Transverse colon (tissue), 4 donors: Measurements from ENCODE around the gene SFXN5. TPM values are rescaled to one million over a fixed set of nuclear protein-coding genes. Genes with fewer than 3 reads are reported as not detected.

Source experiments
- DNase-seq: peaks from one replicate; pipeline ENCODE4 v3.0.0-alpha.2; 2019
- H3K27ac ChIP-seq, 4 donors: fragments of 200-600 bp; sonication (generic); 2 replicates each; pipeline ENCODE4 v1.5.1; 2016 to 2018; ENCODE audit warnings: inconsistent platforms in 4 of 4
- H3K27me3 ChIP-seq: fragments of 200-600 bp; sonication (generic); 2 replicates; pipeline ENCODE4 v1.5.1; 2017; ENCODE audit warnings: inconsistent platforms
- H3K36me3 ChIP-seq, 4 donors: fragments of 200-600 bp; sonication (generic); 2 replicates each; pipeline ENCODE4 v1.5.1; 2017 to 2019; ENCODE audit warnings: inconsistent platforms in 4 of 4
- H3K4me1 ChIP-seq, 4 donors: fragments of 200-600 bp; sonication (generic); 2 replicates each; pipeline ENCODE4 v1.5.1; 2017 to 2020; ENCODE audit warnings: inconsistent platforms in 4 of 4
- H3K4me3 ChIP-seq, 4 donors: fragments of 200-600 bp; sonication (generic); 1 replicate in 1 of 4; 2 replicates in 3 of 4; pipeline versions ENCODE4 v1.5.1 to v1.6.1; 2017 to 2019; ENCODE audit warnings: inconsistent platforms in 4 of 4
- H3K9me3 ChIP-seq, 2 donors: fragments of 200-600 bp; sonication (generic); 2 replicates each; pipeline ENCODE4 v1.5.1; 2017 to 2019; ENCODE audit warnings: inconsistent platforms in 2 of 2
- EP300 ChIP-seq: sonication (generic); formaldehyde crosslinking; IDR thresholded peaks from one replicate; pipeline ENCODE4 v1.6.1; 2017; ENCODE audit warnings: antibody characterized with exemption, low read depth
- POLR2A ChIP-seq: fragments of 450-650 bp; IDR thresholded peaks from one replicate; pipeline ENCODE4 v1.6.1; 2016; ENCODE audit warnings: antibody characterized with exemption, mild to moderate bottlenecking, moderate library complexity
- POLR2AphosphoS5 ChIP-seq, 3 donors: sonication (generic); formaldehyde crosslinking; IDR thresholded peaks; one replicate each; pipeline ENCODE4 v1.6.1; 2016; ENCODE audit warnings: antibody characterized with exemption in 3 of 3
- WGBS, 2 donors: methylation state at CpG; one replicate each; pipeline ENCODE4 v1.1.5; 2018; ENCODE audit warnings: low coverage in 1 of 2; 5-methylcytosine and 5-hydroxymethylcytosine counted together
- in situ Hi-C, 4 donors: fragments of 200-750 bp; cut with MboI; loops; one replicate each; pipeline versions ENCODE4 v1.15.0 to v1.15.1; 2017; ENCODE audit warnings: low sequenced_read_pairs in 3 of 4, low pct_ligation_motif_present in 1 of 4, low pct_unique_long_range_greater_than_20kb in 1 of 4
- intact Hi-C: fragments of 100-400 bp; cut with DNase I; formaldehyde crosslinking; loops from one replicate; pipeline ENCODE4 v1.15.1; 2023; ENCODE audit warnings: low total_unique reads
- total RNA-seq, 4 donors: library from RNA; depleted of rRNA; stranded (reverse); fragments of >200 nt; gene quantifications; one replicate each; pipeline ENCODE4 v1.1.0, GENCODE V29; 2016
- TF ChIP-seq, protein P1 (sequence below), 5 experiments: fragments of 200-600 bp in 3 of 5; fragments of 450-650 bp in 2 of 5; sonication (generic) in 3 of 5; IDR thresholded peaks; 1 replicate in 2 of 5; 2 replicates in 3 of 5; pipeline ENCODE4 v1.5.1; 2016 to 2017; ENCODE audit warnings: antibody characterized with exemption in 5 of 5, inconsistent platforms in 3 of 5, mild to moderate bottlenecking in 2 of 5, moderate library complexity in 1 of 5

The SFXN5 gene
- total RNA-seq, 4 donors from 2014 or later = 12.3 to 98.4 (median 42.7) TPM

DNA sequence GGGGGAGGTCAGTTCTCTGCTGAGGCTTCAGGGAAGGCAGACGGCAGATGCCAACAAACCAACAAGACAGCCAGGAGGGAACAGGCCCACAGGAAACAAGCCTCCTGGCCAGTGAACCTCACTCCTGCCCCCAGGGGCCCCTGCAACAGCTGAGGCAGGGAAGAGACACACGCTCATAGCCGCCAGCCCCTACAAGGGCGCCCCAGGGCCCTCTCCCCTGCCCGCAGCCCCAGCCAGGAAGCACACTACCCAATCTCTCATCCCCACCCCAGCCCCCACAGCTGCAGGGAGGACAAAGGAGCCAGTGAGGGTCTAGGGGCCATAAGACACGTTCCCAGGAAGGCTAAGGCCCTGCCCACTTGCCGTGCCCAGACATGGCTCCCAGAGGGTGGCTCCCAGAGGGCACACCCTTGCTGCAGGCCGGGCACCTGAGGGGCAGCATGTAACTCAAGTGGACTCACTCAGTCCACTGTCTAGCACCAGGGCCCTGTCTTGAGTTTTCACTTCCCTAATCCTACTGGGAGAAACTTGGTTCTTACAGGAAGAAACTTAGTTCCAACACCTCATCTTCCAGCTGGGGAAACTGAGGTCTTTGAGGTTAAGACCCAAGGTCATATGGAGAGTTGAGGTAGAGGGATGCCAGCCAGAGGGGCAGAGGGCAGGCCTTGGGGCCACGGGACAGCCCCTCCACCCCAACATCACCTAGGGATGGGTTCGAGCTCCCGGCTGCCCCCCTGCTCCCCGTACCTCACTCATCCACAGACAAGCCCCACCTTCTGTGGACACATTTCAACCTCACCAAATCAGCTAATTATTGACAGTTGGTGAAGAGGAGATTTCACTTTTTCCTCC lies 116.9 kb downstream of the SFXN5 start:
- Histone ChIP-seq H3K9me3 (no peaks in the 10 kb centered on the region), H3K27ac (no peak overlapping the region), H3K4me1 (no peaks in the 10 kb centered on the region), H3K27me3 (no peaks in the 10 kb centered on the region), H3K4me3 (no peak overlapping the region), H3K36me3 (no peaks in the 10 kb centered on the region)
- TF ChIP-seq POLR2A = no peak
- TF ChIP-seq, protein P1, sequence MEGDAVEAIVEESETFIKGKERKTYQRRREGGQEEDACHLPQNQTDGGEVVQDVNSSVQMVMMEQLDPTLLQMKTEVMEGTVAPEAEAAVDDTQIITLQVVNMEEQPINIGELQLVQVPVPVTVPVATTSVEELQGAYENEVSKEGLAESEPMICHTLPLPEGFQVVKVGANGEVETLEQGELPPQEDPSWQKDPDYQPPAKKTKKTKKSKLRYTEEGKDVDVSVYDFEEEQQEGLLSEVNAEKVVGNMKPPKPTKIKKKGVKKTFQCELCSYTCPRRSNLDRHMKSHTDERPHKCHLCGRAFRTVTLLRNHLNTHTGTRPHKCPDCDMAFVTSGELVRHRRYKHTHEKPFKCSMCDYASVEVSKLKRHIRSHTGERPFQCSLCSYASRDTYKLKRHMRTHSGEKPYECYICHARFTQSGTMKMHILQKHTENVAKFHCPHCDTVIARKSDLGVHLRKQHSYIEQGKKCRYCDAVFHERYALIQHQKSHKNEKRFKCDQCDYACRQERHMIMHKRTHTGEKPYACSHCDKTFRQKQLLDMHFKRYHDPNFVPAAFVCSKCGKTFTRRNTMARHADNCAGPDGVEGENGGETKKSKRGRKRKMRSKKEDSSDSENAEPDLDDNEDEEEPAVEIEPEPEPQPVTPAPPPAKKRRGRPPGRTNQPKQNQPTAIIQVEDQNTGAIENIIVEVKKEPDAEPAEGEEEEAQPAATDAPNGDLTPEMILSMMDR (IDR thresholded peaks at IDR 0.05) = no peak
- no peak for TF ChIP-seq EP300
- TF ChIP-seq POLR2AphosphoS5 (IDR thresholded peaks at IDR 0.05) = no peak
- DNase-seq = no peak
- in situ Hi-C loops (no loop called here), intact Hi-C loops (no loop called here)
- 80 to 81% methylated on average over 1 to 11 of the region's 12 CpGs for whole genome bisulfite sequencing, 2 donors

DNA sequence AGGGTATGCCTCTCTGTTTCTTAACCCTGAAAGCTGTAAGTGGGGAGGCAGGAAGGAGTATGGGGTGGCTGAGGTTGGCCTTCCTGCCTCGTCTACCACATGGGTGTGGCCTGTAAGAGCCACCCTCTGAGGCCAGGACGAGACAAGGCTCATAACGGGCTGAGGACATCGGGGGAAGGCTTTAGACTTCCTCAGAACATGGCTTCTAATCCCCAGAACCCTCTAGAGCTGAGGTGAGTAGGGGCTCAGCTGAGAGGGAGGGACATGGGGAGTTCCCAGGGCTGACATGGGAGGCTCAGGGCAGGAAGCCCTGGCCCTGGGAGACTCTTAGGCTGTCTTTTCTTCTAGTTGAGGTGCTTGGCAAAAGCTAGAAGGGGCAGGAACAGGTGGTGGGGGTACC lies 117.5 kb downstream of the SFXN5 start:
- intact Hi-C loops = no loop called here
- 90% methylated on average over 4 of the region's 4 CpGs; no CpG with 5 or more reads in 1 of the 2 donors for WGBS, 2 donors
- no peak for DNase-seq
- TF ChIP-seq POLR2AphosphoS5 (IDR thresholded peaks at IDR 0.05) = no peak
- TF ChIP-seq POLR2A = no peak
- no peak for TF ChIP-seq EP300
- TF ChIP-seq, protein P1 (IDR thresholded peaks at IDR 0.05) = no peak
- no peaks in the 10 kb centered on the region for H3K27me3 ChIP-seq
- H3K4me3 ChIP-seq = no peak overlapping the region
- H3K36me3 ChIP-seq = no peaks in the 10 kb centered on the region
- H3K4me1 ChIP-seq = no peaks in the 10 kb centered on the region
- no peak overlapping the region for H3K27ac ChIP-seq
- in situ Hi-C loops = no loop called here
- no peaks in the 10 kb centered on the region for H3K9me3 ChIP-seq

DNA sequence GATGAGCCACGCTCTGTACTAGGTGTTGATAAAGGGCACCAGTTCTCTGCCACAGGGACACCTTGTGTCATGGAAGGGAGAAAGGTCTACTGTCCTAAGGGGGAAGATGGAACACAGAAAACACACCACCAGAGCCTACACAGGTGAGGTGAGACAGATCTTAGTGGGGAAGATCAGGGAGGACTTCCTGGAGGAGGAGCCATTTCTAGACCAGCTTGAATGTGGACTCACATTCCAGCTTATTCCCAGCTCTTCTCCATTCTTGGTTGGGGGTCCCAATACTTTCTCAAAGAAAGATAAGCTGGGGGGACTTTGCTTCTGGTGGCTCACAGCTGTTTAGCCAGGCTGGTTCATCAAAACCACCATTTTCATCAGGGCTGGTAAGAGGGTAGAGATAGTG lies 118.0 kb downstream of the SFXN5 start:
- DNase-seq = no peak
- no peaks in the 10 kb centered on the region for H3K36me3 ChIP-seq
- in situ Hi-C loops = no loop called here
- no peaks in the 10 kb centered on the region for H3K27me3 ChIP-seq
- no peaks in the 10 kb centered on the region for H3K9me3 ChIP-seq
- intact Hi-C loops = no loop called here
- WGBS, 2 donors = 100% methylated on average over 1 of the region's 1 CpG
- no peak overlapping the region for H3K4me3 ChIP-seq
- no peak for TF ChIP-seq POLR2AphosphoS5 (IDR thresholded peaks at IDR 0.05)
- TF ChIP-seq POLR2A = no peak
- no peak for TF ChIP-seq EP300
- TF ChIP-seq, protein P1 (IDR thresholded peaks at IDR 0.05) = no peak
- H3K27ac ChIP-seq = no peak overlapping the region
- H3K4me1 ChIP-seq = no peaks in the 10 kb centered on the region

DNA sequence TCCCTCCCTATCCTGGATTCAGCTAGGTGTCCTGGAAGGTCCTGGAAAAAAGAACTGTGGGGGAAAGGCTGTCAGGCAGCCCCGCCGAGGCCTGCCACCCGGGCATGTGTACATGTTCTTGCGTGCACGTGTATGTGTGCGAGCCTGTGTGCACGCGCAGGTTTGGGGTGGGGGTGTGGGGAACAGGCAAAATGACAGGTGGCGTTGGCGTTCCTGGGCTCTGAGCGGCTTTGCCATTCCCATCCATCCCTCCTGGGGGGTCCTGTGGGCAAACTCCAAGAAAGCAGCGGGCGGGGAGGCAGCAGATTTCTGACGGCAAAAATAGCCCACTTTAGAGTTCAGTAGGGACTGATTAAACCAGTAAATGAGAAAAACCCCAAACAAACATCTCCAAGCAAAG lies 118.6 kb downstream of the SFXN5 start:
- H3K4me3 ChIP-seq = no peak overlapping the region
- no peak overlapping the region for H3K27ac ChIP-seq
- no peak for DNase-seq
- no peaks in the 10 kb centered on the region for H3K9me3 ChIP-seq
- in situ Hi-C loops (no loop called here), intact Hi-C loops (no loop called here)
- H3K4me1 ChIP-seq = no peaks in the 10 kb centered on the region
- no peak for TF ChIP-seq EP300
- TF ChIP-seq POLR2AphosphoS5 (IDR thresholded peaks at IDR 0.05) = no peak
- no peak for TF ChIP-seq POLR2A
- TF ChIP-seq, protein P1 (IDR thresholded peaks at IDR 0.05) = no peak
- no peaks in the 10 kb centered on the region for H3K27me3 ChIP-seq
- H3K36me3 ChIP-seq = no peaks in the 10 kb centered on the region
- 93 to 98% methylated on average over 11 to 14 of the region's 14 CpGs for WGBS, 2 donors
